IPS-15b (cell line): ENCODE results near the gene ZNF493.
A peak's percentile ranks its signal among the peaks of the same experiment; 100 is the strongest.

Experiments used
- H3K27me3 ChIP-seq: one replicate; pipeline ENCODE4 v1.6.1; 2013; ENCODE audit warnings: low read length; ENCODE audit not compliant: control insufficient read depth, insufficient read depth
- H3K36me3 ChIP-seq: one replicate; pipeline ENCODE4 v1.6.1; 2013; ENCODE audit warnings: low read length; ENCODE audit not compliant: control insufficient read depth, insufficient read depth
- H3K4me1 ChIP-seq: one replicate; pipeline ENCODE4 v1.6.1; 2013; ENCODE audit warnings: mild to moderate bottlenecking, low read length; ENCODE audit not compliant: control insufficient read depth, insufficient read depth
- H3K4me3 ChIP-seq: one replicate; pipeline ENCODE4 v1.5.1; 2013; ENCODE audit warnings: low read depth, low read length
- H3K9ac ChIP-seq: one replicate; pipeline ENCODE4 v1.6.1; 2013; ENCODE audit warnings: low read depth, mild to moderate bottlenecking, low read length
- H3K9me3 ChIP-seq: one replicate; pipeline ENCODE4 v1.6.1; 2013; ENCODE audit warnings: mild to moderate bottlenecking, low read length; ENCODE audit not compliant: control insufficient read depth, insufficient read depth

Gene ZNF493

DNA sequence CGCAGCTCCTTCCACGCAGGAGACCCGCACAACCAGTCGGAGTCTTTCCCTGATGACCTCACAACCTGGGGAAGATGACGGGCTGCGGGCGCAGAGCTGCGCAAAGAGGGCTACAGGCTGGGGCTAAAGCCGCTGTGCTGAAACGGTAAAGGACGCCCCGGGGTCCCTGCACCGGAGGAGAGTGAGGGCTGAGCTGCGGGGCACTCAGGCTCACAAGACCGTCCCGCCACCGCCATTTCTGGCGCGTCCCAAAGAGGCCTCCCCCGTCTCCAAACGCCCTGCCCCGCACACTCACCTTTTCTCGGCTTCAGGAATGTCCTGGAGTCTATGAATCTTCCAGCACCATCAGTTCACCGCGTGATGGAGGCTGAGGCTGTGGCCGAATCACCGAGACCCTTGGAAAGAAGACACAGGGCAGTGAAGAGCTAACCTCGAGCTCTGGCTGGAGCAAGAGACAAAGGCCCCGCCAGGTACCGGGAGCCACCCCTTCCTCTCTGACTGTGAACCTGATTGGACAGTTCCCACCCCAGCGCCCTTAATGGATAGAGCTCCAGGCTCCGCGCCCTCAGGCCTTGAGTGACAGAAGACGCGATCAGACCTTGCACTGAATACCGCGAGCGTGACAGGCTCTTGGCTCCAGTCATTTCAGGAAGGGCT, 66.6 kb downstream of the ZNF493 start:
- Histone ChIP-seq H3K9me3 (no peaks in the 10 kb centered on the region), H3K4me1 (peaks cover 2% of the 10 kb centered on the region), H3K9ac (peak overlapping the region; percentile 88), H3K36me3 (no peaks in the 10 kb centered on the region), H3K4me3 (peak overlapping the region; percentile 88), H3K27me3 (no peaks in the 10 kb centered on the region)

DNA sequence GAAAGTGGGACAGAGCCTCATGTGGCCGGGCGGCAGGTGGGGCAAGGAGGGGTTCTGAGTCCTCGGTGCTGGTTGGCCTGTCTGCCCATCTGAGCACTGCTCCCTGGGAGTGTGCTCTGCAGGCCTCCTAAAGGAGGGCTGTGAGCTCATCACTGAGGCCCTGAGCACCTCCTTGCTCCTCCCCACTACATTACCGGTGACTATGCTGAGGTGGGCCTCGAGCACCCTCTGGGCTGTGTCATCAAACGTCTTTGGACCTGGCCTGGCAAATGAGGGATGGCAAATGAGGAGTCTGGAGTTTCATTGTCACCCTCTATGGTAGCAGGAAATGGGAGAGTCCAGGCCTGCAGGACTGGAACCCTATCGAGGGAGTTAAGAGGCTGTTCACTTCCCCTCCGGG, 69.7 kb downstream of the ZNF493 start:
- no peaks in the 10 kb centered on the region for H3K27me3 ChIP-seq
- no peak overlapping the region for H3K4me3 ChIP-seq
- no peaks in the 10 kb centered on the region for H3K9me3 ChIP-seq
- no peaks in the 10 kb centered on the region for H3K36me3 ChIP-seq
- H3K9ac ChIP-seq, result no peak overlapping the region
- H3K4me1 ChIP-seq, result peaks cover 2% of the 10 kb centered on the region

- Histone ChIP-seq H3K27me3 (no peaks in the 10 kb centered on the region), H3K9ac (no peak overlapping the region), H3K4me1 (no peaks in the 10 kb centered on the region), H3K4me3 (no peak overlapping the region), H3K36me3 (no peaks in the 10 kb centered on the region), H3K9me3 (no peaks in the 10 kb centered on the region)
Measured at GRCh38 chr19:21468791-21469190, 71.9 kb downstream of the ZNF493 start.

- Histone ChIP-seq H3K4me3 (no peak overlapping the region), H3K4me1 (no peaks in the 10 kb centered on the region), H3K9me3 (no peaks in the 10 kb centered on the region), H3K27me3 (no peaks in the 10 kb centered on the region), H3K9ac (no peak overlapping the region), H3K36me3 (no peaks in the 10 kb centered on the region)
Measured at GRCh38 chr19:21472507-21472906, 75.6 kb downstream of the ZNF493 start.

DNA sequence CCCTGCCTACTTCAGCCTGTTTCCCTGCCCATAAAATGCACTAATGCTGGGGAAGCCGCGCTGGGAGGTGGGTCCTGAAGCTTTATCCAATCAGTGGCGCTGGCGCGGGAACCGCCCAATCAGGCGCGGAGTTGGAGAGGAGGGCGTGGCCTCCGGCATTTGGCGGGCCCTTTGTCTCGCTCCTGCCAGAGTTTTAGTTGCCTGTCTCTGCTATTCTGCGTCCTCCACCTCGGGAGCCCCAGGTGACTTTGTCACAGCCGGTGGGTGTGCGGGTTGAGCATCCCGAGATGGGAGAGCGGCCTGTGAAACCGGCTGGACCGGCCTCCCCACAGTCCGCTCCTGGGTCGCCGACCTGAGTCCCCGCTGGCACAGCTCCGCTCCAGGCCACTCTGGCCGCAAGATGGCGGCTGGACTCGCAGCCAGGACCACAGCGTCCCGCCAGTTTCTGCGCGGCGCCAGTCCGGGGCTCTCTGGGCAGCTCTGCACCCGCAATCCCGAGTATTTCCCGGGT, 77.8 kb downstream of the ZNF493 start:
- Histone ChIP-seq H3K4me3 (peak overlapping the region; percentile 79), H3K27me3 (no peaks in the 10 kb centered on the region), H3K4me1 (no peaks in the 10 kb centered on the region), H3K36me3 (no peaks in the 10 kb centered on the region), H3K9me3 (no peaks in the 10 kb centered on the region), H3K9ac (peak overlapping the region; percentile 92)
